Liver (tissue), 3 donors: ENCODE data around the gene RHPN2.
"Not testable (repeated sequence)": the region's sequence is repeated elsewhere in the genome, so short reads cannot be mapped to it uniquely, and the experiment has no call there.

Source experiments
- ATF3 ChIP-seq: IDR thresholded peaks from 2 replicates; pipeline ENCODE4 v1.6.1; 2016; ENCODE audit warnings: antibody characterized with exemption
- GABPA ChIP-seq, 2 donors: IDR thresholded peaks in 1 of 2; conservative IDR thresholded peaks in 1 of 2; 2 replicates each; pipeline ENCODE4 v1.6.1; 2016; ENCODE audit warnings: antibody characterized with exemption in 2 of 2, mild to moderate bottlenecking in 1 of 2, moderate library complexity in 1 of 2
- JUND ChIP-seq, 2 donors: IDR thresholded peaks; 2 replicates each; pipeline ENCODE4 v1.6.1; 2016; ENCODE audit warnings: antibody characterized with exemption in 2 of 2
- YY1 ChIP-seq: IDR thresholded peaks from 2 replicates; pipeline ENCODE4 v1.6.1; 2016; ENCODE audit warnings: antibody characterized with exemption, mild to moderate bottlenecking
- TF ChIP-seq, protein P1 (sequence below): fragments of 150-350 bp; IDR thresholded peaks from 2 replicates; pipeline ENCODE4 v1.5.1; 2017; ENCODE audit warnings: improper control_type of control experiment, low read depth, low read length; ENCODE audit not compliant: missing input control
- donor health status: healthy.
- donor health status: healthy.

DNA sequence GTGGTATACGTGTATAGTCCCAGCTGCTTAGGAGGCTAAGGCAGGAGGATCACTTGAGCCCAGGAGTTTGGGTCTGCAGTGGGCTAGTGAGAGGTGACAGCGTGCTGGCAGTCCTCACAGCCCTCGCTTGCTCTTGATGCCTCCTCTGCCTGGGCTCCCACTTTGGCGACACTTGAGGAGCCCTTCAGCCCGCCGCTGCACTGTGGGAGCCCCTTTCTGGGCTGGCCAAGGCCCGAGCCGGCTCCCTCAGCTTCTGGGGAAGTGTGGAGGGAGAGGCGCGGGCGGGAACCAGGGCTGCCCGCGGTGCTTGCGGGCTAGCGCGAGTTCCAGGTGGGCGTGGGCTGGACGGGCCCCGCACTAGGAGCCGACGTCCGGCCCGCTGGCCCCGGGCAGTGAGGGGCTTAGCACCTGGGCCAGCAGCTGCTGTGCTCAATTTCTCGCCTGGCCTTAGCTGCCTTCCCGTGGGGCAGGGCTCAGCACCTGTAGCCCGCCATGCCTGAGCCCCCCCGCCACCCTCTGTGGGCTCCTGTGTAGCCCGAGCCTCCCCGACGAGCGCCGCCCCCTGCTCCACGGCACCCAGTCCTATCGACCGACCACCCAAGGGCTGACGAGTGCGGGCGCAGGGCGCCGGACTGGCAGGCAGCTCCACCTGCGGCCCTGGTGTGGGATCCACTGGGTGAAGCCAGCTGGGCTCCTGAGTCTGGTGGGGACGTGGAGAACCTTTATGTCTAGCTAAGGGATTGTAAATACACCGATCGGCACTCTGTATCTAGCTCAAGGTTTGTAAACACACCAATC, 28.1 kb downstream of the RHPN2 start:
- not testable (repeated sequence) for TF ChIP-seq JUND (IDR thresholded peaks at IDR 0.05); GABPA (IDR thresholded peaks at IDR 0.05 in 1 of 2, conservative IDR thresholded peaks at IDR 0.05 in 1 of 2); ATF3; YY1
- TF ChIP-seq, protein P1, sequence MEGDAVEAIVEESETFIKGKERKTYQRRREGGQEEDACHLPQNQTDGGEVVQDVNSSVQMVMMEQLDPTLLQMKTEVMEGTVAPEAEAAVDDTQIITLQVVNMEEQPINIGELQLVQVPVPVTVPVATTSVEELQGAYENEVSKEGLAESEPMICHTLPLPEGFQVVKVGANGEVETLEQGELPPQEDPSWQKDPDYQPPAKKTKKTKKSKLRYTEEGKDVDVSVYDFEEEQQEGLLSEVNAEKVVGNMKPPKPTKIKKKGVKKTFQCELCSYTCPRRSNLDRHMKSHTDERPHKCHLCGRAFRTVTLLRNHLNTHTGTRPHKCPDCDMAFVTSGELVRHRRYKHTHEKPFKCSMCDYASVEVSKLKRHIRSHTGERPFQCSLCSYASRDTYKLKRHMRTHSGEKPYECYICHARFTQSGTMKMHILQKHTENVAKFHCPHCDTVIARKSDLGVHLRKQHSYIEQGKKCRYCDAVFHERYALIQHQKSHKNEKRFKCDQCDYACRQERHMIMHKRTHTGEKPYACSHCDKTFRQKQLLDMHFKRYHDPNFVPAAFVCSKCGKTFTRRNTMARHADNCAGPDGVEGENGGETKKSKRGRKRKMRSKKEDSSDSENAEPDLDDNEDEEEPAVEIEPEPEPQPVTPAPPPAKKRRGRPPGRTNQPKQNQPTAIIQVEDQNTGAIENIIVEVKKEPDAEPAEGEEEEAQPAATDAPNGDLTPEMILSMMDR = not testable (repeated sequence)
